ENCODE data around the gene ATG16L2. TPM values are rescaled to one million over a fixed set of nuclear protein-coding genes. Genes with fewer than 3 reads are reported as not detected.
"Not testable (repeated sequence)": the region's sequence is repeated elsewhere in the genome, so short reads cannot be mapped to it uniquely, and the experiment has no call there.

Gene ATG16L2
- total RNA-seq, 1 donor from 2014 or later: 71.1 TPM

- H3K4me1 Mint-ChIP-seq (ENCODE audit: low read depth): no peaks in the 10 kb centered on the region
- intact Hi-C loops (cut with micrococcal nuclease): no loop called here
- no peak for DNase-seq (ENCODE audit: low spot score)
- no peaks in the 10 kb centered on the region for H3K9me3 Mint-ChIP-seq
- peaks cover 9% of the 10 kb centered on the region for H3K36me3 Mint-ChIP-seq (ENCODE audit: low read depth)
- H3K4me3 Mint-ChIP-seq: no peak overlapping the region
- H3K27me3 Mint-ChIP-seq (ENCODE audit: insufficient read depth): no peaks in the 10 kb centered on the region
- H3K27ac Mint-ChIP-seq: no peak overlapping the region
Observed at GRCh38 chr11:72856551-72857345, 42.5 kb downstream of the ATG16L2 start.

GRCh38 chr11:72858267-72858666 lies 44.1 kb downstream of the ATG16L2 start:
- H3K9me3 Mint-ChIP-seq; H3K4me3 Mint-ChIP-seq; H3K27me3 Mint-ChIP-seq (ENCODE audit: insufficient read depth); H3K36me3 Mint-ChIP-seq (ENCODE audit: low read depth); H3K4me1 Mint-ChIP-seq (ENCODE audit: low read depth); intact Hi-C loops (cut with micrococcal nuclease); H3K27ac Mint-ChIP-seq; DNase-seq (ENCODE audit: low spot score): not testable (repeated sequence)

GRCh38 chr11:72859126-72859525 lies 44.9 kb downstream of the ATG16L2 start:
- DNase-seq (ENCODE audit: low spot score): no peak
- no peaks in the 10 kb centered on the region for H3K9me3 Mint-ChIP-seq
- no peaks in the 10 kb centered on the region for H3K4me1 Mint-ChIP-seq (ENCODE audit: low read depth)
- no peak overlapping the region for H3K4me3 Mint-ChIP-seq
- H3K27ac Mint-ChIP-seq: no peak overlapping the region
- peaks cover 11% of the 10 kb centered on the region for H3K36me3 Mint-ChIP-seq (ENCODE audit: low read depth)
- no peaks in the 10 kb centered on the region for H3K27me3 Mint-ChIP-seq (ENCODE audit: insufficient read depth)
- intact Hi-C loops (cut with micrococcal nuclease): no loop called here

DNA sequence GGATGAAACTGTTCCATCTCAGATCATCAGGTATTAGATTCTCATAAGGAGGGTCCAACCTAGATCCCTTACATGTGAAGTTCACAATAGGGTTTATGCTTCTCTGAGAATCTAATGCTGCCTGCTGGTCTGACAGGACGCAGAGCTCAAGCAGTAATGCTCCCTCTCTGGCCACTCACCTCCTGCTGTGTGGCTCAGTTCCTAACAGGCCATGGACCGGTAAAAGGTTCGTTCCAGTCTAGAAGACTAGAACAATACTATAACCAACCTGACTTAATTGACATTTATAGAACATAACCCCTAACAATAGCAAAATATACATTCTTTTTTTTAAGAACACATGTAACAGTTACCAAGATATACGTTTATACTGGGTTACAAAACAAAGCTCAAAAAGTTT lies 45.8 kb downstream of the ATG16L2 start:
- DNase-seq (ENCODE audit: low spot score): no peak
- Mint-ChIP-seq H3K27ac (no peak overlapping the region), H3K9me3 (no peaks in the 10 kb centered on the region), H3K4me3 (no peak overlapping the region), H3K36me3 (ENCODE audit: low read depth) (peaks cover 11% of the 10 kb centered on the region), H3K4me1 (ENCODE audit: low read depth) (no peaks in the 10 kb centered on the region), H3K27me3 (ENCODE audit: insufficient read depth) (no peaks in the 10 kb centered on the region)
- intact Hi-C loops (cut with micrococcal nuclease): no loop called here

DNA sequence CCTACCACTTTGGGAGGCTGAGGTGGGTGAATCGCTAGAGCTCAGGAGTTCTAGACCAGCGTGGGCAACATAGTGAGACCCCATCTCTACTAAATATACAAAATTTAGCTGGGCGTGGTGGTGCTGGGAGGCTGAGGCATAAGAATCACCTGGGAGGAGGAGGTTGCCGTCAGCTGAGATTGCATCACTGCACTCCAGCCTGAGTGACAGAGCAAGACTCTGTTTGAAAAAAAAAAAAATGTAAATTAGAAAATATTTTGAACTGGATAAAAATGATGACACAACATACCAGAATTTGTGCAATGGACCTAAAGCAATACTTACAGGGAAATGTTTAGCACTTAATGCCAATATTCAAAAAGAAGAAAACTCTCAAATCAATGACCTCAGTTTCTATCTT lies 46.4 kb downstream of the ATG16L2 start:
- no peaks in the 10 kb centered on the region for H3K27me3 Mint-ChIP-seq (ENCODE audit: insufficient read depth)
- no peak overlapping the region for H3K27ac Mint-ChIP-seq
- H3K4me1 Mint-ChIP-seq (ENCODE audit: low read depth): peaks cover 3% of the 10 kb centered on the region
- intact Hi-C loops (cut with micrococcal nuclease): no loop called here
- no peaks in the 10 kb centered on the region for H3K9me3 Mint-ChIP-seq
- peaks cover 14% of the 10 kb centered on the region for H3K36me3 Mint-ChIP-seq (ENCODE audit: low read depth)
- DNase-seq (ENCODE audit: low spot score): no peak
- H3K4me3 Mint-ChIP-seq: no peak overlapping the region

GRCh38 chr11:72863091-72863490 lies 48.9 kb downstream of the ATG16L2 start:
- Mint-ChIP-seq H3K36me3 (ENCODE audit: low read depth) (peaks cover 26% of the 10 kb centered on the region), H3K4me3 (no peak overlapping the region), H3K9me3 (no peaks in the 10 kb centered on the region), H3K27ac (no peak overlapping the region), H3K4me1 (ENCODE audit: low read depth) (peaks cover 7% of the 10 kb centered on the region), H3K27me3 (ENCODE audit: insufficient read depth) (no peaks in the 10 kb centered on the region)
- intact Hi-C loops (cut with micrococcal nuclease): no loop called here
- no peak for DNase-seq (ENCODE audit: low spot score)

DNA sequence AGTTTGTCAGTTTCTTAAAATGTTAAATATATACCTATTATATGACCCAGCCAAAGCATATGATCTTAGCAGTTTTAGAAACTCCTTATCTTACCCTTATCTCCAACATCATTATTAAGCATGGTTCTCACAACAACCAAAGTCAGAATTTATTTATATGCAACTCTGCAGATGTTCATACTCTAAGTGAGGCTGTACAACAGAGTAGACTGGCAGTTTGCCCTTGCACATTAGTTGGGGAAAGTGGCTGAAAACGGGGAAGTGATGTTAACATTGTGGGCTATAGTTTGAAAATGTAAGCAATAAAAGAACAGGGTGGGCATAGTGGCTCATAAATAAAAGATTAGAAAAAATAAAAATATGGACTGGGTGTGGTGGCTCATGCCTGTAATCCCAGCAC lies 49.7 kb downstream of the ATG16L2 start:
- no peak for DNase-seq (ENCODE audit: low spot score)
- Mint-ChIP-seq H3K4me1 (ENCODE audit: low read depth) (peaks cover 7% of the 10 kb centered on the region), H3K27me3 (ENCODE audit: insufficient read depth) (no peaks in the 10 kb centered on the region), H3K36me3 (ENCODE audit: low read depth) (peaks cover 27% of the 10 kb centered on the region), H3K27ac (no peak overlapping the region), H3K4me3 (no peak overlapping the region), H3K9me3 (no peaks in the 10 kb centered on the region)
- intact Hi-C loops (cut with micrococcal nuclease): no loop called here

DNA sequence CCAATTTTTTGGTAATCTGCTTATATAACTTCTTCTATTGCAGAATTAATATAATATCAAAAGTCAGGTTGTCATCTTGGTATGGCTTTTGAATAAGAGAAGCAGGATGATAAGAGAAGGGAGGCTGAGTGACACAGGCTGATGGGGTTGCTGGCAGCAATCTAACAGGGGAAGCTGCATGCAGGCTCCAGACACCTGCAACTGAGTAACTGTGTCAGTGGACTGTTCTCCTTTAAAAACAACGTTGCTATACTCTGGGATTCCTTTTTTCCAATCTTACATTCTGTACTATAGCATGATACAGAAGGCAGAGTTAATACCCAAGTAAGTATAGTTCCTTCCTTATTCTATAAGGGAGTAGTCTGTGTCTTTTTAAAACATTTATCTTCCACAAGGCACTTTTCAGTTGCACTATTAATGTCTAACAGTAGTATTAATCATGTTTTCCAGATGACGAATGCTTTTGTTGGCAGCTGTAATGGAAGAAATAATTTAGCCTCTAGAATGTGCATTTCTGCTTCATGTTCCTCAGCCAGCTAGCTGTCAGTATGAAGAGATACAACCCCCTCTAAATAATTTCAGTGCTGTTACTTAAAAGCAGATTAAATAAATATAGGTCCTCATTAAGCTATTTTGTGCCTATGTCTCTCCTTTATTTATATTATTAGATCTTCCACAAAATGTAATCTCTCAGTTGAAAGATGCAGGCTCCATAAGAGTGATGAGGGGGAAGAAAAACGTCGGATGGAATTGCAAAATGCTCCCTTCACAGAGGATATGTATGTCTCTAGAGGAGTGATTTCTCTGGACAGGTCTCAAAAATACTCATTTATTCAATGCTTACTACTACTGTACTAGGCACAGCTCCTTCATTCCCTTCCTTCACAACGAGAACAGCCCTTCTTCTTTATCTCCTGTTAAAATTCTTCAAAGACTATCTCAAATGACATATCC lies 50.8 kb downstream of the ATG16L2 start:
- Mint-ChIP-seq H3K36me3 (ENCODE audit: low read depth) (peaks cover 28% of the 10 kb centered on the region), H3K4me3 (no peak overlapping the region), H3K4me1 (ENCODE audit: low read depth) (peaks cover 12% of the 10 kb centered on the region), H3K27ac (no peak overlapping the region), H3K9me3 (no peaks in the 10 kb centered on the region), H3K27me3 (ENCODE audit: insufficient read depth) (no peaks in the 10 kb centered on the region)
- intact Hi-C loops (cut with micrococcal nuclease): no loop called here
- DNase-seq (ENCODE audit: low spot score): no peak

DNA sequence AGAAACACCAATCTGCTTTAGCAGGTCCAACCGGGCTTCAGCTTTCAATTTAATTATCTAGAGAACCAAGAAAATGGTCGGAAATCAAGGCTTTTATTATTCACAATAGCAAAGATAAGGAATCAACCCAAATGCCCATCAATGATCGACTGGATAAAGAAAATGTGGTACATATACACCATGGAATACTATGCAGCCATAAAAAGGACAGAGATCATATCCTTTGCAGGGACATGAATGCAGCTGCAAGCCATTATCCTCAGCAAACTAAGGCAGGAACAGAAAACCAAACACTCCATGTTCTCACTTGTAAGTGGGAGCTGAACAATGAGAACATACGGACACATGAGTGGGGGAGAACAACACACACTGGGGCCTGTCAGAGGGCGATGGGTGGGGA lies 53.8 kb downstream of the ATG16L2 start:
- intact Hi-C loops (cut with micrococcal nuclease): no loop called here
- Mint-ChIP-seq H3K36me3 (ENCODE audit: low read depth) (peaks cover 31% of the 10 kb centered on the region), H3K4me3 (no peak overlapping the region), H3K4me1 (ENCODE audit: low read depth) (peaks cover 16% of the 10 kb centered on the region), H3K27ac (no peak overlapping the region), H3K27me3 (ENCODE audit: insufficient read depth) (no peaks in the 10 kb centered on the region), H3K9me3 (no peaks in the 10 kb centered on the region)
- no peak for DNase-seq (ENCODE audit: low spot score)

DNA sequence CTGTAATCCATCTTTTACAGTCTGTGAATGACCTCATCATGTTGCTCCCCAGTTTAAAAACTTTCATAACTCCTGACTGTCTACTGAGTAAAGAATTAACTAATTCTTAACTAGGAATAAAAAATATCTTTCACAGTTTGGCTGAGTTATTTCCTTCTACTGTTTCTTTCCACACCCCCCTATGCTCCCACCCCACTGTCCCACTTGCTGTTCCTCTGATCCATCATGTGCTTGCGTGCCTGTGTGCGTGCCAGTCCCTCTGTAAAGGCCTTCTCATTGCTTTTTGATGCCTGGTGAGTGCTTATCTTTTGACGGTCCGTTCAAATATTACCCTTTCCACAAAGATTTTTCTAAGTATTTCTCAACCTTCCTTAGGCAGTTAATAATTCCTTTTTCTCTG lies 55.6 kb downstream of the ATG16L2 start:
- no peak overlapping the region for H3K27ac Mint-ChIP-seq
- H3K4me1 Mint-ChIP-seq (ENCODE audit: low read depth): peaks cover 16% of the 10 kb centered on the region
- peaks cover 28% of the 10 kb centered on the region for H3K36me3 Mint-ChIP-seq (ENCODE audit: low read depth)
- no peak for DNase-seq (ENCODE audit: low spot score)
- no peak overlapping the region for H3K4me3 Mint-ChIP-seq
- H3K9me3 Mint-ChIP-seq: no peaks in the 10 kb centered on the region
- H3K27me3 Mint-ChIP-seq (ENCODE audit: insufficient read depth): no peaks in the 10 kb centered on the region
- intact Hi-C loops (cut with micrococcal nuclease): no loop called here

GRCh38 chr11:72871119-72871518 lies 56.9 kb downstream of the ATG16L2 start:
- intact Hi-C loops (cut with micrococcal nuclease): no loop called here

DNA sequence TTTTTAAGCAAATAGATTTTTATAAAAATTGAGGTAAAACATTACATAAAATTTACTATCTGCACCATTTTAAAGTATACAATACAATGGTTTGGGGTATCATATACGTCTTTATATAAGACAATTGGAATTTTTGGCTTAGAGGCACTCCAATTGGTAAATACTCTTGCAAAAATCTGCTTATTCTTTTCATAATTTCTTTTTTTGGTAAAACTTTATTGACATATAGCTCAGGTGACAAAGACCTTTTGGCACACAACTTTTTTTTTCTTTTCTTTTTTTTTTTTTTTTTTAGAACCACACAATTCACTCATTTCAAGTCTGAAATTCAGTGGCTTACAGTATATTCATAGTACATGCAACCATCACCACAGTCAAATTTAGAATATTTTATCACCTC lies 57.8 kb downstream of the ATG16L2 start:
- no peak for DNase-seq (ENCODE audit: low spot score)
- Mint-ChIP-seq H3K27ac (no peak overlapping the region), H3K4me1 (ENCODE audit: low read depth) (peaks cover 9% of the 10 kb centered on the region), H3K27me3 (ENCODE audit: insufficient read depth) (no peaks in the 10 kb centered on the region), H3K4me3 (no peak overlapping the region), H3K36me3 (ENCODE audit: low read depth) (peaks cover 26% of the 10 kb centered on the region), H3K9me3 (no peaks in the 10 kb centered on the region)
- intact Hi-C loops (cut with micrococcal nuclease): no loop called here

More at GRCh38 chr11:72871119-72871518, 56.9 kb downstream of the ATG16L2 start:
- H3K9me3 Mint-ChIP-seq: no peaks in the 10 kb centered on the region
- H3K4me1 Mint-ChIP-seq (ENCODE audit: low read depth): peaks cover 9% of the 10 kb centered on the region
- H3K27me3 Mint-ChIP-seq (ENCODE audit: insufficient read depth): no peaks in the 10 kb centered on the region
- H3K27ac Mint-ChIP-seq: no peak overlapping the region
- H3K4me3 Mint-ChIP-seq: no peak overlapping the region
- H3K36me3 Mint-ChIP-seq (ENCODE audit: low read depth): peaks cover 30% of the 10 kb centered on the region
- no peak for DNase-seq (ENCODE audit: low spot score)

DNA sequence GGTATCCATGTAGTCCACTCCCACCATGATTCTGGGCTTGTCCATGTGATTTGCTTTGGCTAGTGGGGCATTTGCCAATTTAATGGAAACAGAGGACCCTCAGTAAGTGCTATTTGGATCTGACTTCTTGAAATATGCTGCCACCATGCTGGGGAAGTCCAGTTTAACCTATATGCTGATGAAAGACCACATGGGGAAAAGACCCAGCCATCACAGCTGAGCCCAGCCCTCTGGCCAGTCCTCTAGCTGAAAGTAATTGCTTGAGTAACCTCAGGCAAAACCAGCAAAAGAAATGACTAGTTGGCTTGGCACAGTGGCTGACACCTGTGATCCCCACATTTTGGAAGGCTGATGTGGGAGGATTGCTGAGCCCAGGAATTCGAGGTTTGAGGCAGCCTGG lies 61.5 kb downstream of the ATG16L2 start:
- intact Hi-C loops (cut with micrococcal nuclease): no loop called here
- DNase-seq (ENCODE audit: low spot score): no peak

More for the DNA sequence above, 61.5 kb downstream of the ATG16L2 start:
- H3K36me3 Mint-ChIP-seq (ENCODE audit: low read depth): peaks cover 10% of the 10 kb centered on the region
- no peaks in the 10 kb centered on the region for H3K27me3 Mint-ChIP-seq (ENCODE audit: insufficient read depth)
- no peaks in the 10 kb centered on the region for H3K9me3 Mint-ChIP-seq
- no peaks in the 10 kb centered on the region for H3K4me1 Mint-ChIP-seq (ENCODE audit: low read depth)
- no peak overlapping the region for H3K27ac Mint-ChIP-seq
- H3K4me3 Mint-ChIP-seq: no peak overlapping the region
